GM12878 (cell line): ENCODE measurements around the gene CAMTA1. TPM values are rescaled to one million over a fixed set of nuclear protein-coding genes. Genes with fewer than 3 reads are reported as not detected.

Experiments
- ATAC-seq: fragments of 200-7000 bp; cut with Tn5 transposase; 3 replicates; pipeline ENCODE4 v1.9.1; 2020; ENCODE audit warnings: mild to moderate bottlenecking, moderate library complexity
- BruUV-seq: library from RNA; stranded (reverse); fragments of 400-500 nt; replicated peaks from 2 replicates; lab custom pipeline; 2021; lab: Mats Ljungman, UMichigan
- CTCF ChIA-PET: fragments of 300-600 bp; sonication (Branson Sonifier 250); formaldehyde crosslinking; extraction: SDS; loops from one replicate; lab custom pipeline; 2021; ENCODE audit warnings: inconsistent platforms; lab: Yijun Ruan, JAX
- POLR2A ChIA-PET: fragments of 350-600 bp; formaldehyde crosslinking; extraction: SDS; loops from one replicate; lab custom pipeline; 2021; ENCODE audit warnings: inconsistent platforms; lab: Charles Lee
- RAD21 ChIA-PET: fragments of 300-600 bp; sonication (Branson Sonifier 250); formaldehyde crosslinking; loops from one replicate; lab custom pipeline; 2023; ENCODE audit warnings: antibody characterized with exemption; ENCODE audit not compliant: unreplicated experiment; lab: Charles Lee
- SMC1A ChIA-PET: fragments of 300-600 bp; sonication (Branson Sonifier 250); formaldehyde crosslinking; loops from one replicate; lab custom pipeline; 2023; ENCODE audit not compliant: unreplicated experiment, uncharacterized antibody; lab: Charles Lee
- DNase-seq: peaks from one replicate; pipeline ENCODE4 v3.0.0-alpha.2; 2011; ENCODE audit warnings: low read depth, low spot score
- FAIRE-seq: peaks from 3 replicates; lab custom pipeline; 2011; peaks lifted over from hg19 to GRCh38; lab: Jason Lieb, UNC
- H2AFZ ChIP-seq: 2 replicates; pipeline ENCODE4 v1.6.0; 2011; ENCODE audit warnings: low read depth, low read length, control low read depth; ENCODE audit not compliant: control insufficient read depth
- H3K27ac ChIP-seq: 2 replicates; pipeline ENCODE4 v1.5.1; 2011; ENCODE audit warnings: control low read depth; ENCODE audit not compliant: control insufficient read depth, insufficient read depth
- H3K27me3 ChIP-seq, 2 experiments: replicated peaks in 1 of 2; 2 replicates each; pipeline versions ENCODE4 v1.6.0 to v1.6.1; 2011; ENCODE audit warnings: low read length in 1 of 2; ENCODE audit not compliant: control insufficient read depth in 2 of 2, insufficient read depth in 2 of 2
- H3K36me3 ChIP-seq, 2 experiments: 2 replicates each; pipeline ENCODE4 v1.5.1; 2011; ENCODE audit warnings: low read length in 1 of 2; ENCODE audit not compliant: control insufficient read depth in 2 of 2, insufficient read depth in 2 of 2
- H3K4me1 ChIP-seq: 2 replicates; pipeline ENCODE4 v1.6.1; 2011; ENCODE audit warnings: mild to moderate bottlenecking, low read length, moderate library complexity, mixed read lengths; ENCODE audit not compliant: control insufficient read depth, insufficient read depth
- H3K4me2 ChIP-seq: 2 replicates; pipeline ENCODE4 v1.6.0; 2011; ENCODE audit warnings: control low read depth; ENCODE audit not compliant: control insufficient read depth, insufficient read depth
- H3K4me3 ChIP-seq: fragments of 200-600 bp; sonication (generic); 2 replicates; pipeline ENCODE4 v1.5.1; 2016
- H3K79me2 ChIP-seq: 2 replicates; pipeline ENCODE4 v1.6.0; 2011; ENCODE audit warnings: low read length; ENCODE audit not compliant: control insufficient read depth, insufficient read depth
- H3K9ac ChIP-seq: 2 replicates; pipeline ENCODE4 v1.8.0; 2011; ENCODE audit warnings: low read length, control low read depth, mixed read lengths; ENCODE audit not compliant: control insufficient read depth, insufficient read depth
- H3K9me3 ChIP-seq: replicated peaks from 3 replicates; pipeline ENCODE4 v1.5.1; 2011; ENCODE audit warnings: mild to moderate bottlenecking, low read length; ENCODE audit not compliant: control insufficient read depth, insufficient read depth
- H4K20me1 ChIP-seq: 2 replicates; pipeline ENCODE4 v1.6.0; 2011; ENCODE audit not compliant: control insufficient read depth, insufficient read depth
- ATF3 ChIP-seq: IDR thresholded peaks from 2 replicates; pipeline ENCODE4 v1.6.1; 2011; ENCODE audit warnings: low read depth, mild to moderate bottlenecking, low read length, moderate library complexity, borderline replicate concordance; ENCODE audit errors: extremely low read depth
- ATF7 ChIP-seq: fragments of 450-650 bp; IDR thresholded peaks from 2 replicates; pipeline ENCODE4 v1.6.1; 2016; ENCODE audit warnings: low read depth, mild to moderate bottlenecking
- E2F4 ChIP-seq: IDR thresholded peaks from 2 replicates; pipeline ENCODE4 v1.6.1; 2012; ENCODE audit warnings: low read depth, low read length, improper control_type of control experiment
- E2F8 ChIP-seq: fragments of 450-650 bp; IDR thresholded peaks from 2 replicates; pipeline ENCODE4 v1.6.1; 2018; ENCODE audit warnings: mild to moderate bottlenecking, low read depth, moderate library complexity; ENCODE audit not compliant: partially characterized antibody
- ESRRA ChIP-seq: IDR thresholded peaks from 2 replicates; pipeline ENCODE4 v1.6.1; 2012; ENCODE audit warnings: mild to moderate bottlenecking, low read length, improper control_type of control experiment
- NFYA ChIP-seq: IDR thresholded peaks from 2 replicates; pipeline ENCODE4 v1.6.1; 2011; ENCODE audit warnings: low read depth, mild to moderate bottlenecking, low read length, improper control_type of control experiment, borderline replicate concordance
- NFYB ChIP-seq: IDR thresholded peaks from 2 replicates; pipeline ENCODE4 v1.6.1; 2011; ENCODE audit warnings: low read depth, mild to moderate bottlenecking, low read length, improper control_type of control experiment, moderate library complexity; ENCODE audit not compliant: insufficient read depth
- RELB ChIP-seq: fragments of 450-650 bp; IDR thresholded peaks from 2 replicates; pipeline ENCODE4 v1.6.1; 2017; ENCODE audit warnings: low read depth, mild to moderate bottlenecking, moderate library complexity
- SREBF1 ChIP-seq: IDR thresholded peaks from 2 replicates; pipeline ENCODE4 v1.6.1; 2012; ENCODE audit warnings: mild to moderate bottlenecking, low read length
- ZNF207 ChIP-seq: fragments of 450-650 bp; IDR thresholded peaks from 2 replicates; pipeline ENCODE4 v1.6.1; 2014; ENCODE audit warnings: antibody characterized with exemption, mild to moderate bottlenecking, borderline replicate concordance
- ZNF217 ChIP-seq: fragments of 450-650 bp; IDR thresholded peaks from 2 replicates; pipeline ENCODE4 v1.6.1; 2017; ENCODE audit warnings: antibody characterized with exemption, mild to moderate bottlenecking
- WGBS: methylation state at CpG from one replicate; pipeline ENCODE4 v1.1.6; 2016; ENCODE audit warnings: low lambda C conversion rate; ENCODE audit not compliant: insufficient replicate concordance, insufficient coverage; ENCODE audit errors: missing lambda C conversion rate; 5-methylcytosine and 5-hydroxymethylcytosine counted together
- in situ Hi-C: fragments of 300-500 bp; cut with MboI; formaldehyde crosslinking; loops from 9 replicates; pipeline ENCODE4 v1.14.3; 2018; ENCODE audit warnings: mixed read lengths
- intact Hi-C: fragments of 100-400 bp; cut with micrococcal nuclease; formaldehyde crosslinking; loops from one replicate; pipeline ENCODE4 v1.14.2; 2022; ENCODE audit not compliant: unreplicated experiment
- polyA plus RNA-seq, 11 experiments: library from polyadenylated mRNA; depleted of rRNA in 4 of 11; unstranded in 6 of 11; stranded (reverse) in 5 of 11; fragments of >200 nt; fragmentation: Nextera tagmentation in 4 of 11; fragmentation: Illumina TruSeq in 1 of 11; extraction: Ambion mirVana in 4 of 11; extraction: Trizol in 1 of 11; gene quantifications; 1 replicate in 1 of 11; 2 replicates in 10 of 11; pipeline versions ENCODE4 v1.2.1 to v1.2.3, GENCODE V29; 2011 to 2016; ENCODE audit warnings: inconsistent platforms in 2 of 11, missing spikeins in 2 of 11, low read depth in 1 of 11
- total RNA-seq, 4 experiments: library from RNA; depleted of rRNA in 3 of 4; stranded (reverse); fragments of >200 nt in 3 of 4; fragmentation: Illumina TruSeq in 1 of 4; extraction: Trizol in 1 of 4; gene quantifications; 2 replicates each; pipeline versions ENCODE4 v1.2.1 to v1.2.3, GENCODE V29; 2013 to 2021
- TF ChIP-seq, protein P1 (sequence below): fragments of 450-650 bp; formaldehyde crosslinking; IDR thresholded peaks from 2 replicates; pipeline ENCODE4 v1.4.0; 2022; ENCODE audit warnings: mild to moderate bottlenecking, moderate library complexity
- TF ChIP-seq, protein P2 (sequence below): fragments of 450-650 bp; IDR thresholded peaks from 2 replicates; pipeline ENCODE4 v1.6.1; 2016; ENCODE audit warnings: mild to moderate bottlenecking

Gene CAMTA1
- total and polyA plus RNA-seq, 10 of the 15 experiments (the other 5 are each of a cell fraction or from before 2014, with no cell fraction given): 37.7 to 148 (median 76.4) TPM

GRCh38 chr1:7233237-7233540, 447.9 kb downstream of the CAMTA1 start:
- no peaks in the 10 kb centered on the region for H3K9me3 ChIP-seq
- FAIRE-seq (no peak), ATAC-seq (no peak), DNase-seq (no peak)
- SMC1A ChIA-PET: no interaction called here
- no peaks in the 10 kb centered on the region for H3K36me3 ChIP-seq
- H3K27me3 ChIP-seq: peaks cover under 1 to 3% of the 10 kb centered on the region in 2 experiments; a peak in 3 of 4 replicates
- H4K20me1 ChIP-seq: no peaks in the 10 kb centered on the region
- CTCF ChIA-PET: no interaction called here
- no peak overlapping the region for H3K4me2 ChIP-seq
- no TSS peak for BruUV-seq
- no peak overlapping the region for H2AFZ ChIP-seq
- in situ Hi-C loops: no loop called here
- intact Hi-C loops: no loop called here
- no peaks in the 10 kb centered on the region for H3K79me2 ChIP-seq
- no peak overlapping the region for H3K4me3 ChIP-seq
- RAD21 ChIA-PET: no interaction called here
- no peak overlapping the region for H3K27ac ChIP-seq
- 30% methylated on average over 6 of the region's 6 CpGs for WGBS
- POLR2A ChIA-PET: no interaction called here
- H3K4me1 ChIP-seq: no peaks in the 10 kb centered on the region
- H3K9ac ChIP-seq: no peak overlapping the region
- TF ChIP-seq NFYA (no peak), ESRRA (no peak), NFYB (no peak), ZNF207 (no peak), ATF7 (no peak), ATF3 (no peak), RELB (no peak), E2F4 (no peak), SREBF1 (no peak), E2F8 (no peak), ZNF217 (no peak)
- TF ChIP-seq, protein P1, sequence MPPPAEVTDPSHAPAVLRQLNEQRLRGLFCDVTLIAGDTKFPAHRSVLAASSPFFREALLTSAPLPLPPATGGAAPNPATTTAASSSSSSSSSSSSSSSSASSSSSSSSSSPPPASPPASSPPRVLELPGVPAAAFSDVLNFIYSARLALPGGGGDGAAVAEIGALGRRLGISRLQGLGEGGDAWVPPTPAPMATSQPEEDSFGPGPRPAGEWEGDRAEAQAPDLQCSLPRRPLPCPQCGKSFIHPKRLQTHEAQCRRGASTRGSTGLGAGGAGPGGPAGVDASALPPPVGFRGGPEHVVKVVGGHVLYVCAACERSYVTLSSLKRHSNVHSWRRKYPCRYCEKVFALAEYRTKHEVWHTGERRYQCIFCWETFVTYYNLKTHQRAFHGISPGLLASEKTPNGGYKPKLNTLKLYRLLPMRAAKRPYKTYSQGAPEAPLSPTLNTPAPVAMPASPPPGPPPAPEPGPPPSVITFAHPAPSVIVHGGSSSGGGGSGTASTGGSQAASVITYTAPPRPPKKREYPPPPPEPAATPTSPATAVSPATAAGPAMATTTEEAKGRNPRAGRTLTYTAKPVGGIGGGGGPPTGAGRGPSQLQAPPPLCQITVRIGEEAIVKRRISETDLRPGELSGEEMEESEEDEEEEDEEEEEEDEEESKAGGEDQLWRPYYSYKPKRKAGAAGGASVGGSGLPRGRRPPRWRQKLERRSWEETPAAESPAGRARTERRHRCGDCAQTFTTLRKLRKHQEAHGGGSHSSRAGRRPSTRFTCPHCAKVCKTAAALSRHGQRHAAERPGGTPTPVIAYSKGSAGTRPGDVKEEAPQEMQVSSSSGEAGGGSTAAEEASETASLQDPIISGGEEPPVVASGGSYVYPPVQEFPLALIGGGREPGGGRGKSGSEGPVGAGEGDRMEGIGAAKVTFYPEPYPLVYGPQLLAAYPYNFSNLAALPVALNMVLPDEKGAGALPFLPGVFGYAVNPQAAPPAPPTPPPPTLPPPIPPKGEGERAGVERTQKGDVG (CRISPR knock-in tag): no peak
- TF ChIP-seq, protein P2, sequence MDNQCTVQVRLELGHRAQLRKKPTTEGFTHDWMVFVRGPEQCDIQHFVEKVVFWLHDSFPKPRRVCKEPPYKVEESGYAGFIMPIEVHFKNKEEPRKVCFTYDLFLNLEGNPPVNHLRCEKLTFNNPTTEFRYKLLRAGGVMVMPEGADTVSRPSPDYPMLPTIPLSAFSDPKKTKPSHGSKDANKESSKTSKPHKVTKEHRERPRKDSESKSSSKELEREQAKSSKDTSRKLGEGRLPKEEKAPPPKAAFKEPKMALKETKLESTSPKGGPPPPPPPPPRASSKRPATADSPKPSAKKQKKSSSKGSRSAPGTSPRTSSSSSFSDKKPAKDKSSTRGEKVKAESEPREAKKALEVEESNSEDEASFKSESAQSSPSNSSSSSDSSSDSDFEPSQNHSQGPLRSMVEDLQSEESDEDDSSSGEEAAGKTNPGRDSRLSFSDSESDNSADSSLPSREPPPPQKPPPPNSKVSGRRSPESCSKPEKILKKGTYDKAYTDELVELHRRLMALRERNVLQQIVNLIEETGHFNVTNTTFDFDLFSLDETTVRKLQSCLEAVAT: no peak
